Activated CD4-positive, alpha-beta T cell treated with anti-CD3 and anti-CD28 coated beads for 1 hour (primary cell): ENCODE results near the gene KRTCAP3.

ENCODE experiments used
- DNase-seq: peaks from one replicate; pipeline ENCODE4 v3.0.0-alpha.2; 2020

The KRTCAP3 gene

GRCh38 chr2:27441226-27441926, 805 bp upstream of the KRTCAP3 start:
- DNase-seq = no peak

GRCh38 chr2:27442920-27443282, 720 bp downstream of the KRTCAP3 start:
- DNase-seq = no peak

GRCh38 chr2:27445155-27445554, 3.0 kb downstream of the KRTCAP3 start:
- no peak for DNase-seq

- no peak for DNase-seq
Observed at GRCh38 chr2:27445615-27446014, 3.4 kb downstream of the KRTCAP3 start.

GRCh38 chr2:27446057-27446456, 3.9 kb downstream of the KRTCAP3 start:
- DNase-seq = no peak

GRCh38 chr2:27448381-27448780, 6.2 kb downstream of the KRTCAP3 start:
- no peak for DNase-seq

- DNase-seq = no peak
Observed at GRCh38 chr2:27451095-27451494, 8.9 kb downstream of the KRTCAP3 start.

- no peak for DNase-seq
Observed at GRCh38 chr2:27453968-27454367, 11.8 kb downstream of the KRTCAP3 start.

- DNase-seq = no peak
Observed at GRCh38 chr2:27461118-27461517, 18.9 kb downstream of the KRTCAP3 start.

GRCh38 chr2:27464443-27464842, 22.3 kb downstream of the KRTCAP3 start:
- no peak for DNase-seq

- no peak for DNase-seq
Observed at GRCh38 chr2:27471961-27472360, 29.8 kb downstream of the KRTCAP3 start.

GRCh38 chr2:27485496-27485895, 43.3 kb downstream of the KRTCAP3 start:
- DNase-seq = no peak

GRCh38 chr2:27489118-27489497, 46.9 kb downstream of the KRTCAP3 start:
- no peak for DNase-seq

- DNase-seq = peak; percentile 98
Observed at GRCh38 chr2:27489498-27490397, 47.6 kb downstream of the KRTCAP3 start, which contains the start of gene IFT172. IFT172 (minus strand) TSS chr2:27489743; CDS start chr2:27489653, 90 bp downstream.

- DNase-seq = no peak
Observed at GRCh38 chr2:27492557-27492956, 50.4 kb downstream of the KRTCAP3 start.

- DNase-seq = no peak
Observed at GRCh38 chr2:27493948-27494283, 51.7 kb downstream of the KRTCAP3 start.
